GM23248 (cell line): ENCODE measurements around the gene GPR61. TPM values are rescaled to one million over a fixed set of nuclear protein-coding genes. Genes with fewer than 3 reads are reported as not detected.

ENCODE experiments used
- DNase-seq: peaks from one replicate; pipeline ENCODE4 v3.0.0-alpha.2; 2015
- H2AFZ ChIP-seq: fragments of 200-600 bp; sonication (generic); 2 replicates; pipeline ENCODE4 v1.6.1; 2016; ENCODE audit warnings: antibody characterized with exemption
- H3F3A ChIP-seq: fragments of 200-600 bp; sonication (generic); 2 replicates; pipeline ENCODE4 v1.6.1; 2016; ENCODE audit warnings: mild to moderate bottlenecking, antibody characterized with exemption, mixed run types; ENCODE audit not compliant: insufficient read depth
- H3K27ac ChIP-seq: fragments of 200-600 bp; sonication (generic); 2 replicates; pipeline ENCODE4 v1.5.1; 2016; ENCODE audit warnings: mild to moderate bottlenecking
- H3K27me3 ChIP-seq: fragments of 200-600 bp; sonication (generic); replicated peaks from 2 replicates; pipeline ENCODE4 v1.6.1; 2016; ENCODE audit warnings: mild to moderate bottlenecking; ENCODE audit not compliant: insufficient read depth
- H3K36me3 ChIP-seq: fragments of 200-600 bp; sonication (generic); 2 replicates; pipeline ENCODE4 v1.6.1; 2016; ENCODE audit warnings: low read depth, mild to moderate bottlenecking
- H3K4me1 ChIP-seq: fragments of 200-600 bp; sonication (generic); 2 replicates; pipeline ENCODE4 v1.6.1; 2016; ENCODE audit warnings: mild to moderate bottlenecking; ENCODE audit not compliant: insufficient read depth
- H3K4me2 ChIP-seq: fragments of 200-600 bp; sonication (generic); one replicate; pipeline ENCODE4 v1.6.1; 2016; ENCODE audit warnings: mild to moderate bottlenecking; ENCODE audit not compliant: unreplicated experiment
- H3K4me3 ChIP-seq: fragments of 200-600 bp; sonication (generic); 2 replicates; pipeline ENCODE4 v1.5.1; 2016; ENCODE audit warnings: mild to moderate bottlenecking
- H3K79me2 ChIP-seq: fragments of 200-600 bp; sonication (generic); 2 replicates; pipeline ENCODE4 v1.6.1; 2016; ENCODE audit warnings: mild to moderate bottlenecking; ENCODE audit not compliant: insufficient read depth
- H3K9ac ChIP-seq: fragments of 200-600 bp; sonication (generic); 2 replicates; pipeline ENCODE4 v1.6.1; 2016; ENCODE audit warnings: mild to moderate bottlenecking
- H3K9me2 ChIP-seq: fragments of 200-600 bp; sonication (generic); 2 replicates; pipeline ENCODE4 v1.6.1; 2016; ENCODE audit warnings: mixed run types, mild to moderate bottlenecking, moderate library complexity; ENCODE audit not compliant: insufficient read depth
- H3K9me3 ChIP-seq: fragments of 200-600 bp; sonication (generic); one replicate; pipeline ENCODE4 v1.6.1; 2017; ENCODE audit warnings: low read depth
- H4K20me1 ChIP-seq: fragments of 200-600 bp; sonication (generic); 2 replicates; pipeline ENCODE4 v1.6.0; 2016; ENCODE audit not compliant: insufficient read depth
- EZH2 ChIP-seq: fragments of 200-600 bp; sonication (generic); IDR thresholded peaks from 2 replicates; pipeline ENCODE4 v1.6.1; 2018; ENCODE audit warnings: antibody characterized with exemption, mild to moderate bottlenecking; ENCODE audit not compliant: insufficient read depth, poor library complexity, severe bottlenecking
- EZH2phosphoT487 ChIP-seq: fragments of 200-600 bp; sonication (generic); IDR thresholded peaks from 2 replicates; pipeline ENCODE4 v1.6.1; 2018; ENCODE audit warnings: antibody characterized with exemption, moderate library complexity, mild to moderate bottlenecking, low read depth; ENCODE audit not compliant: insufficient read depth
- WGBS, 2 experiments: methylation state at CpG; one replicate each; pipeline ENCODE4 v1.1.6; 2015 to 2017; ENCODE audit warnings: low lambda C conversion rate in 2 of 2, low coverage in 1 of 2; ENCODE audit errors: missing lambda C conversion rate in 2 of 2; 5-methylcytosine and 5-hydroxymethylcytosine counted together
- in situ Hi-C: fragments of 300-500 bp; cut with MboI; formaldehyde crosslinking; loops from 2 replicates; pipeline ENCODE4 v1.15.0; 2020
- polyA plus RNA-seq: library from polyadenylated mRNA; unstranded; fragments of >200 nt; fragmentation: Nextera tagmentation; extraction: Ambion mirVana; gene quantifications from 2 replicates; pipeline ENCODE4 v1.2.1, GENCODE V29; 2016
- total RNA-seq: library from RNA; depleted of rRNA; stranded (reverse); fragments of >200 nt; shearing (Covaris generic); gene quantifications from 2 replicates; pipeline ENCODE4 v1.2.3, GENCODE V29; 2014

The GPR61 gene
- total and polyA plus RNA-seq, 2 experiments from 2014 or later: not detected

DNA sequence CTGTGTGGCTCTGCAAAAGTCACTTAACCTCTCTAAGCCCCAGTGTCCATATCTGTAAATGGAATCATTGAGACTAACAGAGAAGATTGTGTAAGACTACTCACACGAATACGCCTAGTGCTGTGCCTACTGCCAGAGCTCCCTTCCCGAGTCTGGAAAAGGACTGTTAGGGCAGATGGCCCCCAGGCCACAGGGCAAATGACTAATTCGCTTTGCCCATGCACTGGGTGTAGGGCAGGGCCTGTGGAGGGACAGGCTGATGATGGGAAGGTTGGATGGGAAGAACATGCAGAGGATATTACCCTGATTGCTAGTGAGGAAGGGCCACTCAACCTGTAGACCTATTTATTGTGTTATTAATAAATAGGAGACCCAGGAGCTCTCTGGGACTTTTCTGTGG is 4.2 kb upstream of the GPR61 start:
- WGBS, 2 experiments: 61 to 69% methylated on average over 4 of the region's 4 CpGs
- Histone ChIP-seq H2AFZ (no peak overlapping the region), H3K79me2 (no peaks in the 10 kb centered on the region), H3K9me3 (no peaks in the 10 kb centered on the region), H3K9ac (no peak overlapping the region), H3K4me2 (no peak overlapping the region), H3F3A (no peaks in the 10 kb centered on the region), H3K27me3 (no peaks in the 10 kb centered on the region), H3K9me2 (no peaks in the 10 kb centered on the region), H3K27ac (no peak overlapping the region), H3K4me1 (peaks cover 4% of the 10 kb centered on the region), H3K4me3 (no peak overlapping the region), H3K36me3 (no peaks in the 10 kb centered on the region), H4K20me1 (no peaks in the 10 kb centered on the region)
- no peak for TF ChIP-seq EZH2phosphoT487
- no peak for TF ChIP-seq EZH2
- in situ Hi-C loops: loop anchor here (10.0 kb wide), 1 partner anchor 271 kb away; no protein-coding TSS in a partner anchor
- DNase-seq: no peak

GRCh38 chr1:109535971-109536491 is 3.6 kb upstream of the GPR61 start:
- Histone ChIP-seq H3K4me1 (peaks cover 4% of the 10 kb centered on the region), H3K27ac (no peak overlapping the region), H3K36me3 (no peaks in the 10 kb centered on the region), H3K9me2 (no peaks in the 10 kb centered on the region), H3K4me2 (no peak overlapping the region), H3K79me2 (no peaks in the 10 kb centered on the region), H3K4me3 (no peak overlapping the region), H3K9me3 (no peaks in the 10 kb centered on the region), H3K27me3 (no peaks in the 10 kb centered on the region), H3K9ac (no peak overlapping the region), H3F3A (no peaks in the 10 kb centered on the region), H4K20me1 (no peaks in the 10 kb centered on the region), H2AFZ (no peak overlapping the region)
- 57 to 65% methylated on average over 5 of the region's 5 CpGs for WGBS, 2 experiments
- in situ Hi-C loops: loop anchor here (10.0 kb wide), 1 partner anchor 271 kb away; no protein-coding TSS in a partner anchor
- no peak for DNase-seq
- no peak for TF ChIP-seq EZH2

- in situ Hi-C loops: loop anchor here (10.0 kb wide), 1 partner anchor 273 kb away; no protein-coding TSS in a partner anchor
- no peaks in the 10 kb centered on the region for H3F3A ChIP-seq
- no peak overlapping the region for H2AFZ ChIP-seq
Observed at GRCh38 chr1:109537450-109538178, 2.1 kb upstream of the GPR61 start.

DNA sequence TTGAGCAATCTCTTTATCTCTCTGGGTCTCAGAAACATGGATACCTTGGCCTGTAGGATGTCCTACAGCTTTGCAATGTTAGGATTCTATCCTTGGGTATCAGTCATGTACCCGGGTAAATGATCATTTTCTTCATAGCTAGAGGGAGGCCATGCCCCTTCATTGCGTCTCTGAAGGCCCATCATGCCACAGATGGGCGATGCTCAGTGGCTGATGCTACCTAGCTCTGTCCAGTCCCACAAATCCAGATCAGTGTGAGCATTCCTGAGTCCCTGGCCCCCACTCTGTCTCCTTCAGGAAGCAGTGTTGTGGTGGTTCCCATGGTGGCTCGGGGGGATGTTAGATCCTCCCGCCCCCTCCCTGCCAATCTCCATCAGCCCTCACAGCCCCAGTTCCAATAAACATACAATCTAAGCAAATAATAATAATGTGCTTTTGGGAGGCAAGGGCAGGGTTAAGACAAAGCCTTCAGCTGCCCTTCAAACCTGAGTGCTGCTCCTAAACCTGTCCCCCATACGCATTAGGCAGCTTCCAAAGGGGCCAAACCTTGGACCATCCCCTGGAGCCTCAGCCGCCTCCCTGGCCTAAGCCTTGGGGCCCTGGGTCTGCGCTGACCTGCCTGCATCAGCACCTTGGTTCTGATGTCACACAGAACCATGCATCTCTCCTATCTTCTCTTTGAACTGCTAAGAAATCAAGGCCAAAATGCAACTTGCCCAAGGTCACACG is 681 bp upstream of the GPR61 start:
- DNase-seq: no peak
- in situ Hi-C loops: loop anchor here (10.0 kb wide), 1 partner anchor 274 kb away; no protein-coding TSS in a partner anchor
- no peak overlapping the region for H3K9ac ChIP-seq
- H3K79me2 ChIP-seq: no peaks in the 10 kb centered on the region
- H3K4me1 ChIP-seq: no peaks in the 10 kb centered on the region
- no peak overlapping the region for H3K4me3 ChIP-seq
- no peaks in the 10 kb centered on the region for H4K20me1 ChIP-seq
- no peak overlapping the region for H2AFZ ChIP-seq
- no peaks in the 10 kb centered on the region for H3K27me3 ChIP-seq
- 64 to 72% methylated on average over 9 of the region's 9 CpGs for WGBS, 2 experiments
- no peak overlapping the region for H3K27ac ChIP-seq
- no peak overlapping the region for H3K4me2 ChIP-seq
- H3F3A ChIP-seq: no peaks in the 10 kb centered on the region
- H3K36me3 ChIP-seq: no peaks in the 10 kb centered on the region
- H3K9me2 ChIP-seq: no peaks in the 10 kb centered on the region
- TF ChIP-seq EZH2: no peak
- TF ChIP-seq EZH2phosphoT487: no peak
- no peaks in the 10 kb centered on the region for H3K9me3 ChIP-seq

More at GRCh38 chr1:109537450-109538178, 2.1 kb upstream of the GPR61 start:
- no peaks in the 10 kb centered on the region for H3K9me2 ChIP-seq
- H3K36me3 ChIP-seq: no peaks in the 10 kb centered on the region
- no peaks in the 10 kb centered on the region for H3K9me3 ChIP-seq
- WGBS, 2 experiments: 62 to 69% methylated on average over 9 of the region's 9 CpGs
- no peaks in the 10 kb centered on the region for H4K20me1 ChIP-seq
- no peak overlapping the region for H3K27ac ChIP-seq
- no peaks in the 10 kb centered on the region for H3K27me3 ChIP-seq
- no peak overlapping the region for H3K9ac ChIP-seq
- H3K4me3 ChIP-seq: no peak overlapping the region
- TF ChIP-seq EZH2 (no peak), EZH2phosphoT487 (no peak)
- no peaks in the 10 kb centered on the region for H3K79me2 ChIP-seq
- no peak for DNase-seq
- no peak overlapping the region for H3K4me2 ChIP-seq
- H3K4me1 ChIP-seq: peaks cover 2% of the 10 kb centered on the region
